OCI-LY1 (cell line): ENCODE measurements around the gene SLC24A3.

Source experiments
- H2AFZ ChIP-seq: fragments of 200-600 bp; sonication (generic), shearing (Covaris generic); 2 replicates; pipeline ENCODE4 v1.6.0; 2014; ENCODE audit warnings: antibody characterized with exemption, mild to moderate bottlenecking, low read length
- H3F3A ChIP-seq: fragments of 200-600 bp; sonication (generic), shearing (Covaris generic); 2 replicates; pipeline ENCODE4 v1.6.0; 2014; ENCODE audit warnings: mild to moderate bottlenecking, antibody characterized with exemption, low read length, moderate library complexity; ENCODE audit not compliant: insufficient read depth
- H3K27ac ChIP-seq: fragments of 200-600 bp; sonication (generic); 2 replicates; pipeline ENCODE4 v1.5.1; 2014; ENCODE audit warnings: low read length, mixed run types, mild to moderate bottlenecking, low read depth; ENCODE audit not compliant: poor library complexity, severe bottlenecking
- H3K27me3 ChIP-seq: fragments of 200-600 bp; sonication (generic); 2 replicates; pipeline ENCODE4 v1.6.0; 2014; ENCODE audit warnings: antibody characterized with exemption, mild to moderate bottlenecking, low read length, moderate library complexity; ENCODE audit not compliant: insufficient read depth
- H3K36me3 ChIP-seq: fragments of 200-600 bp; sonication (generic); 2 replicates; pipeline ENCODE4 v1.6.1; 2014; ENCODE audit warnings: mild to moderate bottlenecking, antibody characterized with exemption, low read length, moderate library complexity, mixed read lengths; ENCODE audit not compliant: insufficient read depth
- H3K4me1 ChIP-seq: fragments of 200-600 bp; sonication (generic); 2 replicates; pipeline ENCODE4 v1.5.1; 2014; ENCODE audit warnings: mild to moderate bottlenecking, low read length, moderate library complexity; ENCODE audit not compliant: insufficient read depth, severe bottlenecking
- H3K4me2 ChIP-seq: fragments of 200-600 bp; sonication (generic), shearing (Covaris generic); 2 replicates; pipeline ENCODE4 v1.6.1; 2014; ENCODE audit warnings: low read length
- H3K4me3 ChIP-seq: fragments of 200-600 bp; sonication (generic); 2 replicates; pipeline ENCODE4 v1.5.1; 2014; ENCODE audit warnings: low read length, low read depth, mild to moderate bottlenecking, mixed read lengths; ENCODE audit not compliant: poor library complexity, severe bottlenecking
- H3K79me2 ChIP-seq: fragments of 200-600 bp; shearing (Covaris generic); 2 replicates; pipeline ENCODE4 v1.6.1; 2016; ENCODE audit warnings: mixed run types, low read length, mixed read lengths; ENCODE audit not compliant: insufficient read depth
- H3K9ac ChIP-seq: fragments of 200-600 bp; sonication (generic), shearing (Covaris generic); 2 replicates; pipeline ENCODE4 v1.6.1; 2014; ENCODE audit warnings: mild to moderate bottlenecking, low read length, mixed read lengths
- H3K9me2 ChIP-seq: fragments of 200-600 bp; sonication (generic), shearing (Covaris generic); 2 replicates; pipeline ENCODE4 v1.6.1; 2014; ENCODE audit warnings: low read depth, mild to moderate bottlenecking, low read length, mixed read lengths
- H3K9me3 ChIP-seq: fragments of 200-600 bp; shearing (Covaris generic); 2 replicates; pipeline ENCODE4 v1.6.1; 2014; ENCODE audit warnings: low read length, mixed read lengths
- H4K20me1 ChIP-seq: fragments of 200-600 bp; sonication (generic), shearing (Covaris generic); 2 replicates; pipeline ENCODE4 v1.6.0; 2016; ENCODE audit warnings: mild to moderate bottlenecking, low read length; ENCODE audit not compliant: insufficient read depth
- EZH2 ChIP-seq: fragments of 200-600 bp; sonication (generic), shearing (Covaris generic); IDR thresholded peaks from 2 replicates; pipeline ENCODE4 v1.8.0; 2017; ENCODE audit warnings: borderline replicate concordance, mixed run types, mild to moderate bottlenecking, antibody characterized with exemption, low read length, moderate library complexity, mixed read lengths
- TF ChIP-seq, protein P1 (sequence below): fragments of 200-600 bp; sonication (generic), shearing (Covaris generic); IDR thresholded peaks from 2 replicates; pipeline ENCODE4 v1.5.1; 2017; ENCODE audit warnings: mild to moderate bottlenecking, antibody characterized with exemption, low read length, moderate library complexity, mixed read lengths

The SLC24A3 gene

DNA sequence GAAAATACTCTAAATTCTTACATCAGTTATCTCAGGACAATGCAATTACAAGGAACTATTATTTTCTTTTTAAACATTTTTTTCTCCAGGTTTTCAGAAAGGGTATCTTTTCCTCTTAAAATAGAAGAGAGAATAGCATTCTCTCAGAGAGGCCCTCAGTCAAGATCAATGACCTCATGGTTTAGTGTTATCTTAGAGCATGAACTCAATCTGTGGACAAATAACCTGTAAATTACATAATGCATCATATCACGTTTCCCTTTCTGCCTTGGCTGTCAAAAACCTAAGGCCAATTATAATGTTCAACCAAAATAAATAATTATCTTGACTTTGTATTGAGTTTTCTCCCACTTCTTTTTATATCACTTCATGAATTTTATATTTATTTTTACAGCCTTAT, 202.2 kb downstream of the SLC24A3 start:
- H3F3A ChIP-seq: no peaks in the 10 kb centered on the region
- TF ChIP-seq EZH2: no peak
- TF ChIP-seq, protein P1, sequence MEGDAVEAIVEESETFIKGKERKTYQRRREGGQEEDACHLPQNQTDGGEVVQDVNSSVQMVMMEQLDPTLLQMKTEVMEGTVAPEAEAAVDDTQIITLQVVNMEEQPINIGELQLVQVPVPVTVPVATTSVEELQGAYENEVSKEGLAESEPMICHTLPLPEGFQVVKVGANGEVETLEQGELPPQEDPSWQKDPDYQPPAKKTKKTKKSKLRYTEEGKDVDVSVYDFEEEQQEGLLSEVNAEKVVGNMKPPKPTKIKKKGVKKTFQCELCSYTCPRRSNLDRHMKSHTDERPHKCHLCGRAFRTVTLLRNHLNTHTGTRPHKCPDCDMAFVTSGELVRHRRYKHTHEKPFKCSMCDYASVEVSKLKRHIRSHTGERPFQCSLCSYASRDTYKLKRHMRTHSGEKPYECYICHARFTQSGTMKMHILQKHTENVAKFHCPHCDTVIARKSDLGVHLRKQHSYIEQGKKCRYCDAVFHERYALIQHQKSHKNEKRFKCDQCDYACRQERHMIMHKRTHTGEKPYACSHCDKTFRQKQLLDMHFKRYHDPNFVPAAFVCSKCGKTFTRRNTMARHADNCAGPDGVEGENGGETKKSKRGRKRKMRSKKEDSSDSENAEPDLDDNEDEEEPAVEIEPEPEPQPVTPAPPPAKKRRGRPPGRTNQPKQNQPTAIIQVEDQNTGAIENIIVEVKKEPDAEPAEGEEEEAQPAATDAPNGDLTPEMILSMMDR: no peak
- no peaks in the 10 kb centered on the region for H4K20me1 ChIP-seq
- no peaks in the 10 kb centered on the region for H3K9me2 ChIP-seq
- H3K27me3 ChIP-seq: no peaks in the 10 kb centered on the region
- no peak overlapping the region for H3K4me3 ChIP-seq
- H3K36me3 ChIP-seq: no peaks in the 10 kb centered on the region
- H2AFZ ChIP-seq: no peak overlapping the region
- H3K4me1 ChIP-seq: no peaks in the 10 kb centered on the region
- no peaks in the 10 kb centered on the region for H3K79me2 ChIP-seq
- H3K4me2 ChIP-seq: no peak overlapping the region
- no peak overlapping the region for H3K9ac ChIP-seq
- H3K9me3 ChIP-seq: no peaks in the 10 kb centered on the region
- H3K27ac ChIP-seq: no peak overlapping the region

DNA sequence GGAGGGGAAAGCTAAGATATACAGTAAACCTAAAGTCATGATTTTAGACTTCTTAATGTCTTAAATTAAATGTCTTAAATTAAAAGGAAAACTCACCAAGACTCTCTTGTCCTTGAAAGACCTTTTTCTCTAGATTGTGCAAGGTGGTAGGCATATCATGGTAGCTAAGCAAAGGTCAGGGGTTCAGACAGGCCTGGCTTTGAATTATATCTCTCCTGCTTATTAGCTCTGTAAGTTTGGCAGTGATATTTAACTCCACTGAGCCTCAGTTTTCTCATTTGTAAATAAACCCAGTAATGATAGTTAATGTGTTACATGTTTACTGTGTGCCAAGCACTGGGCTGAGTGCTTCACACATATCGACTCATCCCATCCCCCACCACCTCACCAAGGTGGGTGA, 203.3 kb downstream of the SLC24A3 start:
- H3K36me3 ChIP-seq: no peaks in the 10 kb centered on the region
- H3K27ac ChIP-seq: no peak overlapping the region
- no peaks in the 10 kb centered on the region for H3K4me1 ChIP-seq
- TF ChIP-seq, protein P1: no peak
- no peak for TF ChIP-seq EZH2
- no peaks in the 10 kb centered on the region for H4K20me1 ChIP-seq
- no peaks in the 10 kb centered on the region for H3K79me2 ChIP-seq
- no peak overlapping the region for H2AFZ ChIP-seq
- H3K4me3 ChIP-seq: no peak overlapping the region
- no peaks in the 10 kb centered on the region for H3F3A ChIP-seq
- no peaks in the 10 kb centered on the region for H3K27me3 ChIP-seq
- H3K9me2 ChIP-seq: no peaks in the 10 kb centered on the region
- H3K9me3 ChIP-seq: no peaks in the 10 kb centered on the region
- H3K4me2 ChIP-seq: no peak overlapping the region
- H3K9ac ChIP-seq: no peak overlapping the region

DNA sequence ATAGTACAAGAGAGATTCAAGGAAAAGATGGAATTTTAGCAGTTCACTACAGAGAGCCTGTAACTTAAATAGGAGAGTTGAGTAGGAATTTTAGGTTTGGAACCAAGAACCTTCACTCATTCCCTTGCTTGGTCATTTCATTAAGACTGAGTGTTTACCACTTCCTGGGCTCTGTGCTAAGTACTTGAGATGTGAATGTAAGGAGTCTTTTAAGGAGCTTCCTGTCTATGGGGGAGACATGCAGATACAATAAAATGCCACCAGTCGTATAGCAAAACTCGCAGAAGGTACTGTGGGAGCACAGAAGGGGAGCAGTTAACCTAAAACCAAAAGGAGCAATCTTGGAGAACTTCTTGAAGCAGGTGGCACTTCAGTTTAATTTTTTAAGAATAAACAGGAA, 204.2 kb downstream of the SLC24A3 start:
- no peaks in the 10 kb centered on the region for H3K9me2 ChIP-seq
- H3K27me3 ChIP-seq: no peaks in the 10 kb centered on the region
- no peaks in the 10 kb centered on the region for H3F3A ChIP-seq
- no peak overlapping the region for H2AFZ ChIP-seq
- no peak overlapping the region for H3K4me2 ChIP-seq
- no peaks in the 10 kb centered on the region for H3K9me3 ChIP-seq
- TF ChIP-seq, protein P1: no peak
- TF ChIP-seq EZH2: no peak
- no peaks in the 10 kb centered on the region for H4K20me1 ChIP-seq
- no peak overlapping the region for H3K27ac ChIP-seq
- H3K4me3 ChIP-seq: no peak overlapping the region
- no peaks in the 10 kb centered on the region for H3K79me2 ChIP-seq
- H3K9ac ChIP-seq: no peak overlapping the region
- H3K4me1 ChIP-seq: no peaks in the 10 kb centered on the region
- no peaks in the 10 kb centered on the region for H3K36me3 ChIP-seq
